ENCODE measurements around the gene CHCHD10.

CHCHD10 gene

GRCh38 chr22:23769321-23769965 lies 1.7 kb upstream of the CHCHD10 start:
- no peak for DNase-seq

DNA sequence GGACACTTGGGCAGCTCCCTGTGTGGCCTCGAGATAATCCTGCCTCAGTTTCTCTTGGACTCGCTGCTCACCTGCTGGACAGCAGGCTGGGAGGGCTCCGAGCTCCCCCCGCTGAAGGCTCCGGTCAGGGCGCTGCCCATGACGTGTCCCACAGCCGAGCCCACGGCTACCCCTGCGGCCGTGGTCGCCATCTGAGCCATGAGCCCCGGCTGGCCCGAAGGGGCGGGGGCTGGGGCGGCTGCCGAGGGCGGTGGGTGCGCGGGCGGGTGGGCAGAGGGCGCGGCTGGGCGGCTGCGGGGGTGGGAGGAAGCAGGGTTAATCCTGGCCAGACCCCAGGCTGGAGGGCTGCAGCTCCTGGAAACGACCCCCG lies 484 bp downstream of the CHCHD10 start:
- DNase-seq = no peak

DNA sequence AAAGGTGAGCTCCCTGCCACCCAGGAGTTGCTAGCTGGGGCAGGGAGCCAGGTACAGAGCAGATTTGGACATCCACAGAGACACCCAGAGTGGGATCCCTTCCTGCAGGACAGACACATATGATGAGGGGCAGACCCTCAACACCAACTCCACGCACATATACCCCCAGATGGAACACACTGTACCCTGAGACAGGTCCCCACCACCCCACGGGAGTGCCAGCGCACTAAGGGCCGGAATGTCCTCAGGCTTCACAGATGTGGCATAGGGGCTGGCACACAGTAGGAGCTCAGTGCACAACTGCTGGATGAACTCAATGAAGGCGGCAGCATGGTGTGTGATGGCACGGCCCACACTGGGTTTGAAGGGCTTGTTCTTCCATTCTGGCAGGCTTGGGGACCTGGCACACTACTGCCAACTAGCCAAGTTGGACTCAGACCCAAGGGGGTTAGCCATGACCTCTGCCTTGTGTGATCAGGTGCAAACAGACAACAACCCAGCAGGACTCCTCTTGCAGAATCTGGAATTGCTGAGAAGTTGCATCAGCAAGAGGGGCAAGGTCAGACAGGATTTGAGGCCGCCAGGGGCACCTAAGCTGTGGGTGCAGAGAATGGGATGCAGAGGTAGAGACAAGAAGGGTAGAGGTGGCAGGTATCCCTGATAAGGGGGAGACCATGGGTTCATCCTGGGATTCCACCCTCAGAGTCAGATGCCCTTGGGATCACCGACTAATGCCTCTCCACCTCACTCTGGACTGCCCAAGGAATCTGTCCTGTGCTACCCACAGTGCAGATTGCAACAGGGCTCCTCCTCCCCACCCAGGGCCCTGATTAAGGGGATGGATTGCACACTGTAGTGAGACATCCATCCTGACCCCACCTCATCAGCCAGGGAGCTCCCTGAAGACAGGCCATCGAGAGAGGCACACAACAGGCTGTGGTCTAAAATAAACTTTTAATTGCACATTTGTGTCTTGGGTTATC lies 2.6 kb downstream of the CHCHD10 start:
- DNase-seq = no peak

GRCh38 chr22:23763954-23764353 lies 3.8 kb downstream of the CHCHD10 start:
- DNase-seq = no peak

DNA sequence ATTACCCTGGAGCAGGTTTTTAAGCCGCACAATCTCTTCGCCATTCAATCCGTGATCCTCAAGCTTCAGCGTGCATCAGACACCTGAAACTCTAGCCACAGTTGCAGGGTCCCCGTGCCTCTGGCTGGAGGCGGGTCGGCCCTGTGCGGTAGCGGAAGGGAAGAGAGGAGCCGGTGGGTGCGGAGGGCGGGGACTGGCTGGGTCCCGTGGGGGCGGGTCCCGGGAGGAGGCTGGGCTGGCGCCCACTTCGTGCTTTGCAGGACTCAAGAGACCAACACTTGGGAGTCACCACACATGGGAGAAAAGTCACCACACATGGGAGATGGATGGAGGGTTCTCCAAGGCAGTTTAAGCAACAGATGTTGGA lies 4.2 kb downstream of the CHCHD10 start:
- peak; percentile 69 for DNase-seq

DNA sequence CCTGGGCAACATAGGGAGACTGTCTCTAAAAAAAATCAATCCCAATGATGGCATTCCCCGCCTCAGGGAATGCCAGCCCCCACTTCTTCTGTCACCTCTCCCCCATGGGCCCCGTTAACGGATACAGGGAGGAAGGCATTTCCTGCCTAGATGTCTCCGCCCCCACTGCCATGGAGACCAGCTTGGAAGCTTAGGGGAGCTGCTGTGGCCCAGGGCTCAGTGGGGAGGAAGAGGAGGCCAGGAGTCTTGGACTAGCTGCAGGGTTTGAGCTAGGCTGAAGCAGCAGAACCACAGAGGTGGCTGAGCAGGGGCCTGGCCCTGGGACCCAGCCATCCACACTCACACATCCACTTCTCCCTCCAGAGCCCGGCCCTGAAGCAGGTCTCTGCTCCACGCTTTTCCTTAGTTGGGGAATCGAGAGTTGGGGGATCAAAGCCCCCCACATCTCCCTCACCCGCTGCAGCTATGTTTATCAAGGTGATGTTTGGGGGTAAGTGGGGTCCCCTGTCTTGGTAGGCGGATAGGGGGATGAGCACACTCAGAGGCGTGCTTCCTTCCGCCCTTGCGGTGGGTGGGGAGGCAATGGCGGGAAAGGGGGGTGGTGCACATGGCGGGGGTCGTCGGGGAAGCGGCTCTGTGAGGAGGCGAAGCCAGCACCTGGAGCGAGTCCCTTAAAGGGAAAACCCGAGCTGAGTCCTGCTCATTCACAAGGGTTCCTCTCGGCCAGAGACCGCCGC lies 4.8 kb downstream of the CHCHD10 start, which contains the start of gene C22orf15:
TSS of gene C22orf15 (plus strand) at position 149 of the 737 bp plus-strand sequence. CDS start at position 466, 317 bp downstream.
- DNase-seq = no peak

DNA sequence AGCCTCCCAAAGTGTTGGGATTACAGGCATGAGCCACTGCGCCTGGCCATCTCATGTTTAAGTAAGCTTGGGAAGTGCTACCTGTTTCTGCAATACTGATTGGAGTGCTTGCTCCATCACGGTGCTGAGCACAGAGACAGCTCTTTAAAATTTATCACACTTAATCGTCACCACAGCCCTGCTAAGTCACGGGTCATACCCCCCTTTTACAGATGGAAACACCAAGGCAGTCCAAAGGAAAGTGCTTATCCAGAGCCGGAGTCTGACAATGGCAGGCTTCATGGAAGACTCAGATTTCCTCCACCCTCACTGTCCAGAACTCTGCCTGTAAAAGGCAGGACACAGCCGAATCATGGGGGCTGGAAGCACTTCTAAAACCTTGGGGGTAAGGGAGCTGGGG lies 7.7 kb downstream of the CHCHD10 start:
- no peak for DNase-seq

DNA sequence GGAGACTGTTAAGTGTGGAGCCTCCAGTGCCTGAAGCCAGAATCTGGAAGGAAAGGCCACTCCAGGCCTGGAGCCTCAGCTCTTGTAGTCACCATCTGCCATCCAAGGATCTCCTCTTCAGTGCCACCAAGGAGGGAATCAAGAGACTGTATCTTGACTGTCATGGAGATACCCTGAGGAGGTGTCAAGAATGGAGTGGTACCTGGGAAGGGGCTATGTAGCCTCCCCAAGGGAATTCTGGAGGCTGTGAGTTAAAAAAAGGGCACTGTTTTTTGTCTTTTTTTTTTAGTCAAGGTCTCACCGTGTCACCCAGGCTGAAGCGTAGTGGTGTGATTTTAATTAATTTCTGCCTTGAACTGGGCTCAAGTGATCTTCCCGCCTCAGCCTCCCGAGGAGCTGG lies 8.2 kb downstream of the CHCHD10 start:
- no peak for DNase-seq

DNA sequence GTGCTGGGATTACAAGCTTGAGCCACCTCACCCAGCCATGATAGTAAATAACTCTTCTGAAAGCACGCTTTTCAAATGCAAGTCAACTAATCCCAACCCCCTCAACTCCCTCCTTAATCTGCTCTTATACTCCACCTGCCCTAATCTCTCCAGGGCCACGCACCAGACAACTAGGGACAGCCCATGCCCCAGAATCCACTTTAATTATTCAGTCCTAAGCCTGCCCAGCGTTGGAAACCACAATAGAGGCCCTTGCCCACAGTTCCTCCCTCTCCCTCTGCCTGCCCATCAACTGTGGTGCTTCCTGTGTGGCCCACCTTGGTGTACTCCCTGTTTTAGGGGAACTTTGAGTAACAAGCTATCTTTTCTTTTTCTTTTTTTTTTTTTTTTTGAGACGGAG lies 10.9 kb downstream of the CHCHD10 start:
- no peak for DNase-seq

GRCh38 chr22:23755711-23756110 lies 12.1 kb downstream of the CHCHD10 start:
- no peak for DNase-seq

DNA sequence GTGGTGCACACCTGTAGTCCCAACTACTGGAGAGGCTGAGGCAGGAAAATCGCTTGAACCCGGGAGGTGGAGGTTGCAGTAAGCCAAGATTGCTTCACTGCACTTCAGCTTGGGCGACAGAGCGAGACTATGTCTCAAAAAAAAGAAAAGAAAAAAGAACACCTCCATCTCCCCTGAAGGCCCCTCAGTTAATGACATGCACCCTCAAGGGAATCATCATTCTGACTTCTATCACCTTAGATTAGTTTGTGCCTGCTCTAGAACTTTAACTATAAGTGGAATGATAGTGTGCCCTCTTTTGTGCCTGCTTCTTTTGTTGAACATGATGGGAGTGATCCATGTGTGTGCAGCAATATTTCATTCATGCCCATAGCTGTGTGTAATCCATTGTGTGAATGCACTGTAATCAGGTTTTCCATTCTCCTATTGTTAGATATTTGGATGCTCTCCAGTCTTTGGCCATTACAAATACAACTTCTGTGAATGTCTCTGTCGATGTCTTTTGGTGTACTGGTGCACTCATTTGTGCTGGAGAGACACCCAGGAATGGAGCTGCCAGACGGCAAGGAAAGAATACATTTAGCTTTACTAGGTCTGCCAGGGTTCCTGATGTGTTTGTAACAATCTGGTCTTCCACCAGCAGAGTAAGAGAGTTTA lies 12.7 kb downstream of the CHCHD10 start:
- no peak for DNase-seq

DNA sequence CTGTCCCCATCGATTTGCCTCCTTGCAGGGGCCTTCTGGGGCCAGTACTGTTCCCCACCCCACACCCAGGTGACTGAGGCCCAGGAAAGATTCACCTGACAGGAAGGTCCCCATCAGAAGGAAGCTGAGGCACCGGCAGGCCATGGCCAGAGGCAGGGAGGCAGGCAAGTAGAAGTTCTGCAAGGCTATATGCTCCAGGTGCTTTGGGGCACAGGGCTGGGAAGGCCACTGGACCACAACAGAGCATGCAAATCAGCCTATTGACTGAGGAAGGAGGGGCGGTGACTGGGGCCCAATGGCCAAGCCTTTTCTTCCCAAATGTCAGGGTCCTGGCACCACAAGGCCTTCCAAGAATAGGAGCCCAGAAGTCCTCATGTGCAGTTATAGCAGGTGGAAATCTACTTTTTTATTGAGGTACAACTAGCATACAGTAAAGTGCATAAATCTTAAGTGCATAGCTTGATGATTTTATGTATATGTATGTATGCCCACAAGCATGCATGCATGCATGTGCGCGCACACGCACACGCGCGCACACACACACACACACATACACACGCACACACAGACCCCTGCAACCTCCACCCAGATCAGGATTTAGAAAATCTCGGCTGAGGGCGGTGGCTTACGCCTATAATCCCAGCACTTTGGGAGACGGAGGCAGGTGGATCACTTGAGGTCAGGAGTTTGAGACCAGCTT lies 13.4 kb downstream of the CHCHD10 start, which contains the start of gene VPREB3:
TSS of gene VPREB3 (minus strand) at position 206 of the 700 bp plus-strand sequence. CDS start at position 144, 62 bp downstream.
- no peak for DNase-seq

DNA sequence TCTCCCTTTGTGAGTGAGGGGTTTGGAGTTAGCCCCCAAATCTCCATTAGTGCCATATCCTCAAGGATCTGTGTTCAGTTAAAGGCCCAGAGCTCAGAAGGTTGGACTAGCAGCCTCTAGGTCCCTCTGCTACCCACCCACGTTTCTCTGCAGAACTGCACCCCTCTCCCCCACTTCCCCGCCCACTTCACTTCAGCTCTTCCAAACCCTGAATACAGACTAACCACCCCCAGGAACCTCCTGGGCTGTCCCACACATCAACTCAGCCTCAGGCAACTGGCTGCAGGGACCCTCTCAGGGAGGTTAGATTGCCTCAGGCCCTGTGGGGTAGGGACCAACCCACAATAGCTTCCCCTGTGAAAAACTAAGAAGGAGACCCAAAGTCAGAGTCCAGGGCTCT lies 14.4 kb downstream of the CHCHD10 start:
- no peak for DNase-seq

DNA sequence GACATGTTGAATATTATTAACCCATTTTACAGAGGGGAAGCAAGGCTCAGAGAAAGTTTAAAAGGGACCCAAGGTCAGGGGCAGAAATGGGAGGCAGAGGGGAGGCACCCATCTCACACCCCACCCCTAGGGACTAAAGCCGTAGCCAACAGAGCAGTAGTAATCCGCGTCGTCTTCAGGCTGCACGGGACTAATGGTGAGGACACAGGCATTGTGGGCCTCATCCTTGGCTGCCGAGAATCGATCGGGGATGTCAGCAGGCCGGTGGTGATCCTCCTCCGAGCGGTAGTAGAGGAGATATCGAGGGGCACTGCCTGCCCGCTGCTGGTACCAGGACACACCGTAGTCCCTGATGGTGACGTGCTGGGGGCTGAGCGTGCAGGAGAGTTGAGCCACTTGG lies 15.0 kb downstream of the CHCHD10 start:
- DNase-seq = no peak

GRCh38 chr22:23752090-23752691 lies 15.6 kb downstream of the CHCHD10 start:
- DNase-seq = no peak

DNA sequence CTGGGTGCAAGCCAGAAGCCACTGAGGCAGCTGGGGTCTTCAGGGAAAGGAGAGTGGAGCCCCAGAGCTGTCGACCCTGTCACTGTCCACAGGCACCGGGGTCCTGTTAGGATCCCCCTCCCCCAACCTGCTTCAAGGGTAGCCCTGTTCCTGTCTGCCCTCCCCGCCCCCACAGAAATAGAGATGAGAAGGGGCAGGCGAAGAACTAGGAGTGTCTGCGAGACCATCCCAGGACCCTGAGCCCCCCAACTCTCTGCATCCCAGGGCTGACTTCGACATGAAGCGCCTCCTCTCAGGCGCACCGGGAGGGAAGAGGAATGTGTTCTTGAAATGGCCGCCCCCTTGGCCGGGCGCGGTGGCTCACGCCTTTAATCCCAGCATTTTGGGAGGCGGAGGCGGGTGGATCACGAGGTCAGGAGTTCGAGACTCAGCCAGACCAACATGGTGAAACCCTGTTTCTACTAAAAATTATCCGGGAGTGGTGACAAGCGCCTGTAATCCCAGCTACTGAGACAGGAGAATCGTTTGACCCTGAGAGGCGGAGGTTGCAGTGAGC lies 16.3 kb downstream of the CHCHD10 start:
- DNase-seq = no peak

GRCh38 chr22:23750714-23751440 lies 16.9 kb downstream of the CHCHD10 start, which contains the start of gene ZNF70:
Gene ZNF70 (minus strand): TSS chr22:23751112. CDS start chr22:23745140, 5,972 bp downstream.
- peak; percentile 86 for DNase-seq

GRCh38 chr22:23750367-23750713 lies 17.4 kb downstream of the CHCHD10 start:
- DNase-seq = no peak

- no peak for DNase-seq
These were observed 17.9 kb downstream of the CHCHD10 start for GRCh38 chr22:23749841-23750301.

DNA sequence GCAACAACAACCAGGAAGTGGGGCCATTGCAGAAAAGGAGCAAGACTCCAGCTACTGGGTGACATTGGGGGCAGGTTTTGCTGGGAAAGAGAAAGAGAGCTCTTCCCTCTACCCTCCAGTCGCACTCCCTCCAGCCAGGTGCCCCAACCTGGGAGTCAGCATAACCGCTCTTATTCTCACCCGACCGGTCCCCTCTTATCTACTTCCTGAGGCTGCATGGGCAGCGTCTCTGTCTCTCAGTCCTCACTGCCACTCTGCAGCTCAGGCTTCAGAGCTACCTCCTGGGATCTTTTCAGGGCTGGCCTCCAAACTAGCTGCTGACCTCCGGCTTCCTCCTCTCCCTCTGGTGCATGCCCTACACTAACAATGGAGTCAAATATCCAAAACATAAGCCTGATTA lies 22.0 kb downstream of the CHCHD10 start:
- DNase-seq = no peak

DNA sequence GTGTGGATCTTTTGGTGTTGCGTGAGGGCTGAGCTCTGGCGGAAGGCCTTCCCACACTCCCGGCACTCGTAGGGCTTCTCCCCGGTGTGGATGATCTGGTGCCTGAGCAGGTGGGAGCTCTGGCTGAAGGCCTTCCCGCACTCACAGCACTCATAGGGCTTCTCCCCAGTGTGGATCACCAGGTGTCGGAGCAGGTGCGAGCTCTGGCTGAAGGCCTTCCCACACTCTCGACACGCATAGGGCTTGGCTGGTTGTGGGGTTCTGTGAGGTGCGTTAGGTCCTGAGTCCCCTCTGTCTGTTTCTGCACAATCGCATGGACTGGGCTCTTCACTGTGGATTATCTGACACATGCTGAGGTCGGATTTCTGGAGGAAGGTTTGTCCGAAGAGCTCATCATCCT lies 23.3 kb downstream of the CHCHD10 start:
- no peak for DNase-seq
